ENCODE results near the gene AOX1.

AOX1 gene

GRCh38 chr2:200695191-200695590, 109.4 kb downstream of the AOX1 start:
- DNase-seq, result no peak
- Histone ChIP-seq H3K79me2 (ENCODE audit: low read length) (no peaks in the 10 kb centered on the region), H4K20me1 (ENCODE audit: insufficient read depth, low read length) (no peaks in the 10 kb centered on the region), H3K9me2 (replicated peaks; ENCODE audit: insufficient read depth, low read length) (no peaks in the 10 kb centered on the region), H3K4me3 (ENCODE audit: low read length) (no peak overlapping the region), H3K27ac (ENCODE audit: low read length) (no peak overlapping the region), H2AFZ (ENCODE audit: low read length) (no peak overlapping the region), H3F3A (ENCODE audit: insufficient read depth, low read length) (no peaks in the 10 kb centered on the region), H3K9me3 (replicated peaks; ENCODE audit: insufficient read depth, low read length) (no peaks in the 10 kb centered on the region), H3K27me3 (replicated peaks; ENCODE audit: insufficient read depth, low read length) (no peaks in the 10 kb centered on the region), H3K9ac (ENCODE audit: low read length) (no peak overlapping the region), H3K4me1 (ENCODE audit: low read length) (no peaks in the 10 kb centered on the region), H3K36me3 (replicated peaks; ENCODE audit: insufficient read depth, low read length) (no peaks in the 10 kb centered on the region), H3K4me2 (ENCODE audit: low read depth, low read length) (no peak overlapping the region)
- no peak for TF ChIP-seq EZH2 (optimal IDR thresholded peaks at IDR 0.05; ENCODE audit: low read depth, low read length)
- no peak for TF ChIP-seq EZH2phosphoT487 (IDR thresholded peaks at IDR 0.05; ENCODE audit: low read length)
- TF ChIP-seq CTCF (IDR thresholded peaks at IDR 0.05; ENCODE audit: low read length), result no peak

- H3K79me2 ChIP-seq (ENCODE audit: low read length), result no peaks in the 10 kb centered on the region
- H3F3A ChIP-seq (ENCODE audit: insufficient read depth, low read length), result no peaks in the 10 kb centered on the region
- H3K4me2 ChIP-seq (ENCODE audit: low read depth, low read length), result no peak overlapping the region
- no peaks in the 10 kb centered on the region for H3K9me3 ChIP-seq (replicated peaks; ENCODE audit: insufficient read depth, low read length)
- no peak for DNase-seq
- no peak overlapping the region for H3K9ac ChIP-seq (ENCODE audit: low read length)
- no peaks in the 10 kb centered on the region for H3K4me1 ChIP-seq (ENCODE audit: low read length)
- no peaks in the 10 kb centered on the region for H4K20me1 ChIP-seq (ENCODE audit: insufficient read depth, low read length)
- H3K27me3 ChIP-seq (replicated peaks; ENCODE audit: insufficient read depth, low read length), result no peaks in the 10 kb centered on the region
- no peak overlapping the region for H3K27ac ChIP-seq (ENCODE audit: low read length)
- TF ChIP-seq EZH2 (optimal IDR thresholded peaks at IDR 0.05; ENCODE audit: low read depth, low read length), result no peak
- no peak overlapping the region for H2AFZ ChIP-seq (ENCODE audit: low read length)
- H3K4me3 ChIP-seq (ENCODE audit: low read length), result no peak overlapping the region
- no peaks in the 10 kb centered on the region for H3K36me3 ChIP-seq (replicated peaks; ENCODE audit: insufficient read depth, low read length)
- no peaks in the 10 kb centered on the region for H3K9me2 ChIP-seq (replicated peaks; ENCODE audit: insufficient read depth, low read length)
Observed at GRCh38 chr2:200695601-200696000, 109.8 kb downstream of the AOX1 start.

- 0 out of 2 replicates have a peak, but pooled peaks cover 4% of the 10 kb centered on the region for H3F3A ChIP-seq (ENCODE audit: insufficient read depth, low read length)
- no peaks in the 10 kb centered on the region for H4K20me1 ChIP-seq (ENCODE audit: insufficient read depth, low read length)
- peaks cover 12% of the 10 kb centered on the region for H3K4me1 ChIP-seq (ENCODE audit: low read length)
- H3K27ac ChIP-seq (ENCODE audit: low read length), result no peak overlapping the region
- no peak for DNase-seq
- no peaks in the 10 kb centered on the region for H3K9me3 ChIP-seq (replicated peaks; ENCODE audit: insufficient read depth, low read length)
- no peak overlapping the region for H2AFZ ChIP-seq (ENCODE audit: low read length)
- H3K36me3 ChIP-seq (replicated peaks; ENCODE audit: insufficient read depth, low read length), result no peaks in the 10 kb centered on the region
- H3K4me2 ChIP-seq (ENCODE audit: low read depth, low read length), result no peak overlapping the region
- H3K9me2 ChIP-seq (replicated peaks; ENCODE audit: insufficient read depth, low read length), result no peaks in the 10 kb centered on the region
- no peaks in the 10 kb centered on the region for H3K79me2 ChIP-seq (ENCODE audit: low read length)
- no peak overlapping the region for H3K9ac ChIP-seq (ENCODE audit: low read length)
- no peaks in the 10 kb centered on the region for H3K27me3 ChIP-seq (replicated peaks; ENCODE audit: insufficient read depth, low read length)
- no peak overlapping the region for H3K4me3 ChIP-seq (ENCODE audit: low read length)
- TF ChIP-seq EZH2 (optimal IDR thresholded peaks at IDR 0.05; ENCODE audit: low read depth, low read length) (no peak), CTCF (IDR thresholded peaks at IDR 0.05; ENCODE audit: low read length) (no peak), EZH2phosphoT487 (IDR thresholded peaks at IDR 0.05; ENCODE audit: low read length) (no peak)
Observed at GRCh38 chr2:200698217-200698616, 112.4 kb downstream of the AOX1 start.

- TF ChIP-seq EZH2 (optimal IDR thresholded peaks at IDR 0.05; ENCODE audit: low read depth, low read length) (no peak), CTCF (IDR thresholded peaks at IDR 0.05; ENCODE audit: low read length) (no peak), EZH2phosphoT487 (IDR thresholded peaks at IDR 0.05; ENCODE audit: low read length) (no peak)
- Histone ChIP-seq H3K9ac (ENCODE audit: low read length) (no peak overlapping the region), H3K9me2 (replicated peaks; ENCODE audit: insufficient read depth, low read length) (no peaks in the 10 kb centered on the region), H3K27ac (ENCODE audit: low read length) (no peak overlapping the region), H3K9me3 (replicated peaks; ENCODE audit: insufficient read depth, low read length) (no peaks in the 10 kb centered on the region), H2AFZ (ENCODE audit: low read length) (no peak overlapping the region), H3K4me2 (ENCODE audit: low read depth, low read length) (no peak overlapping the region), H3K4me1 (ENCODE audit: low read length) (peaks cover 12% of the 10 kb centered on the region), H3K79me2 (ENCODE audit: low read length) (no peaks in the 10 kb centered on the region), H4K20me1 (ENCODE audit: insufficient read depth, low read length) (no peaks in the 10 kb centered on the region), H3K4me3 (ENCODE audit: low read length) (no peak overlapping the region), H3K27me3 (replicated peaks; ENCODE audit: insufficient read depth, low read length) (no peaks in the 10 kb centered on the region), H3F3A (ENCODE audit: insufficient read depth, low read length) (0 out of 2 replicates have a peak, but pooled peaks cover 4% of the 10 kb centered on the region), H3K36me3 (replicated peaks; ENCODE audit: insufficient read depth, low read length) (no peaks in the 10 kb centered on the region)
- DNase-seq, result no peak
Observed at GRCh38 chr2:200699310-200699709, 113.5 kb downstream of the AOX1 start.

Data from MM.1S (cell line).